A549 (cell line): Measurements from ENCODE around the gene ARF1. TPM values are rescaled to one million over a fixed set of nuclear protein-coding genes. Genes with fewer than 3 reads are reported as not detected.

Source experiments
- ATAC-seq, 2 experiments: fragments of 200-7000 bp in 1 of 2; fragments of >200 bp in 1 of 2; cut with Nextera tagmentation in 1 of 2; cut with Tn5 transposase in 1 of 2; 3 replicates each; pipeline versions ENCODE4 v1.8.0 to v1.9.1; 2018 to 2020; ENCODE audit warnings: mild to moderate bottlenecking in 1 of 2, moderate library complexity in 1 of 2
- CTCF ChIA-PET: fragments of 300-600 bp; sonication (Branson Sonifier 250); formaldehyde crosslinking; extraction: SDS; loops from one replicate; lab custom pipeline; 2021; ENCODE audit warnings: antibody characterized with exemption, inconsistent platforms; lab: Yijun Ruan, JAX
- POLR2A ChIA-PET: fragments of 350-600 bp; formaldehyde crosslinking; extraction: SDS; loops from one replicate; lab custom pipeline; 2021; ENCODE audit warnings: antibody characterized with exemption, inconsistent platforms; lab: Yijun Ruan, JAX
- DNase-seq, 2 experiments: peaks; one replicate each; pipeline versions ENCODE4 v3.0.0 to v3.0.0-alpha.2; 2011 to 2016; ENCODE audit warnings: low read depth in 1 of 2, low spot score in 1 of 2
- FAIRE-seq: peaks from 2 replicates; lab custom pipeline; 2011; peaks lifted over from hg19 to GRCh38; lab: Jason Lieb, UNC
- H3K27ac ChIP-seq, 2 experiments: fragments of >200 bp; sonication (Bioruptor Twin); formaldehyde crosslinking; 3 replicates each; pipeline ENCODE4 v1.5.1; 2016 to 2017
- H3K4me1 ChIP-seq: fragments of >200 bp; sonication (Bioruptor Twin); formaldehyde crosslinking; 3 replicates; pipeline ENCODE4 v1.6.1; 2016
- H3K4me2 ChIP-seq: fragments of >200 bp; sonication (Bioruptor Twin); formaldehyde crosslinking; 3 replicates; pipeline ENCODE4 v1.6.1; 2016
- H3K4me3 ChIP-seq: fragments of >200 bp; sonication (Bioruptor Twin); formaldehyde crosslinking; 3 replicates; pipeline ENCODE4 v1.5.1; 2016
- H3K9me3 ChIP-seq: fragments of >200 bp; sonication (Bioruptor Twin); formaldehyde crosslinking; 3 replicates; pipeline ENCODE4 v1.6.1; 2016
- ATOH8 ChIP-seq: fragments of 250-450 bp; sonication (Bioruptor Pico); IDR thresholded peaks from 2 replicates; pipeline ENCODE4 v1.5.0; 2020; ENCODE audit warnings: low read depth, mild to moderate bottlenecking, moderate library complexity
- BCL3 ChIP-seq: fragments of >200 bp; sonication (Bioruptor Twin); formaldehyde crosslinking; IDR thresholded peaks from 3 replicates; pipeline ENCODE4 v1.6.1; 2016
- CBX2 ChIP-seq: fragments of 200-600 bp; sonication (generic); IDR thresholded peaks from 2 replicates; pipeline ENCODE4 v1.6.1; 2016; ENCODE audit warnings: low read depth, mild to moderate bottlenecking, borderline replicate concordance
- CBX8 ChIP-seq: fragments of 200-600 bp; sonication (generic); IDR thresholded peaks from 2 replicates; pipeline ENCODE4 v1.6.1; 2016
- CHD2 ChIP-seq: fragments of 150-350 bp; IDR thresholded peaks from 2 replicates; pipeline ENCODE4 v1.6.1; 2014; ENCODE audit warnings: low read length; ENCODE audit not compliant: partially characterized antibody
- CHD4 ChIP-seq: fragments of 200-600 bp; sonication (generic); IDR thresholded peaks from 2 replicates; pipeline ENCODE4 v1.6.1; 2016; ENCODE audit warnings: antibody characterized with exemption, mild to moderate bottlenecking, borderline replicate concordance
- CTCF ChIP-seq: fragments of >200 bp; sonication (Bioruptor Twin); formaldehyde crosslinking; IDR thresholded peaks from 3 replicates; pipeline ENCODE4 v1.5.1; 2016
- EHF ChIP-seq: fragments of 250-450 bp; sonication (Bioruptor Pico); IDR thresholded peaks from 2 replicates; pipeline ENCODE4 v1.5.0; 2020; ENCODE audit warnings: mild to moderate bottlenecking
- ELK1 ChIP-seq: fragments of 150-350 bp; IDR thresholded peaks from 2 replicates; pipeline ENCODE4 v1.6.1; 2014; ENCODE audit warnings: low read depth, mild to moderate bottlenecking, low read length
- HDAC2 ChIP-seq: fragments of 200-600 bp; sonication (generic); IDR thresholded peaks from 2 replicates; pipeline ENCODE4 v1.6.1; 2016
- HOXA7 ChIP-seq: fragments of 250-450 bp; sonication (Bioruptor Pico); IDR thresholded peaks from 2 replicates; pipeline ENCODE4 v1.5.0; 2020; ENCODE audit warnings: mild to moderate bottlenecking, moderate library complexity
- HOXB13 ChIP-seq: fragments of 250-450 bp; sonication (Bioruptor Pico); IDR thresholded peaks from 2 replicates; pipeline ENCODE4 v1.5.0; 2020; ENCODE audit warnings: low read depth, mild to moderate bottlenecking, moderate library complexity
- HOXB5 ChIP-seq: fragments of 250-450 bp; sonication (Bioruptor Pico); IDR thresholded peaks from 2 replicates; pipeline ENCODE4 v1.5.0; 2020; ENCODE audit warnings: mild to moderate bottlenecking, moderate library complexity
- MAFK ChIP-seq: fragments of 450-650 bp; IDR thresholded peaks from 2 replicates; pipeline ENCODE4 v1.6.1; 2014; ENCODE audit not compliant: partially characterized antibody
- NR3C1 ChIP-seq: fragments of >200 bp; sonication (Bioruptor Twin); formaldehyde crosslinking; IDR thresholded peaks from 3 replicates; pipeline ENCODE4 v1.6.1; 2017
- REST ChIP-seq: fragments of 200-600 bp; sonication (generic); IDR thresholded peaks from 2 replicates; pipeline ENCODE4 v1.6.1; 2016; ENCODE audit warnings: antibody characterized with exemption, mild to moderate bottlenecking, moderate library complexity
- SMC3 ChIP-seq: fragments of >200 bp; sonication (Bioruptor Twin); formaldehyde crosslinking; IDR thresholded peaks from 3 replicates; pipeline ENCODE4 v1.6.1; 2018; ENCODE audit warnings: inconsistent platforms
- USF2 ChIP-seq: fragments of 450-650 bp; IDR thresholded peaks from 2 replicates; pipeline ENCODE4 v1.6.1; 2014; ENCODE audit warnings: antibody characterized with exemption
- WGBS: methylation state at CpG from one replicate; pipeline ENCODE4 v1.1.6; 2017; ENCODE audit errors: missing lambda C conversion rate; 5-methylcytosine and 5-hydroxymethylcytosine counted together
- polyA plus RNA-seq, 4 experiments: library from polyadenylated mRNA; depleted of rRNA in 3 of 4; stranded (reverse); fragments of >200 nt; fragmentation: RNase III in 1 of 4; extraction: RNeasy Plus Mini Kit Qiagen cat#74134 plus additional on column Dnase treatment in 1 of 4; gene quantifications; 2 replicates in 3 of 4; 3 replicates in 1 of 4; pipeline ENCODE4 v1.2.3, GENCODE V29; 2011 to 2017

Gene ARF1
- polyA plus RNA-seq, 2 of the 4 experiments (the other 2 are of a cell fraction) = 297 to 376 TPM

- Histone ChIP-seq H3K4me3 (no peak overlapping the region), H3K27ac (no peak overlapping the region), H3K4me2 (no peak overlapping the region), H3K4me1 (no peaks in the 10 kb centered on the region), H3K9me3 (no peaks in the 10 kb centered on the region)
- no peak for FAIRE-seq
- ChIA-PET CTCF (interaction anchor here (1.4 to 5.2 kb wide), 9 partner anchors 9 to 384 kb away, joined by 3 to 48 read pairs (median 22); partner anchors contain the start of genes IBA57 and MRPL55), POLR2A (no interaction called here)
- TF ChIP-seq REST (no peak), ELK1 (no peak), CBX8 (no peak), MAFK (no peak), CHD2 (no peak), HOXB13 (CRISPR knock-in tag) (no peak)
- no peak for ATAC-seq
- no peak for DNase-seq
- WGBS = 48% methylated on average over 2 of the region's 2 CpGs
These were observed 49.3 kb downstream of the ARF1 start for GRCh38 chr1:228131766-228132165.

- no peak overlapping the region for H3K4me3 ChIP-seq
- CTCF ChIA-PET = interaction anchor here (1.0 to 1.5 kb wide), 4 partner anchors 9 to 323 kb away, joined by 3 to 4 read pairs (median 4); partner anchors contain the start of gene IBA57
- H3K9me3 ChIP-seq = no peaks in the 10 kb centered on the region
- FAIRE-seq (no peak), DNase-seq (no peak), ATAC-seq (no peak)
- WGBS = 61% methylated on average over 12 of the region's 12 CpGs
- no peak overlapping the region for H3K27ac ChIP-seq
- H3K4me1 ChIP-seq = no peaks in the 10 kb centered on the region
- no peak overlapping the region for H3K4me2 ChIP-seq
- POLR2A ChIA-PET = no interaction called here
- TF ChIP-seq CBX8 (no peak), HOXB13 (CRISPR knock-in tag) (no peak), MAFK (no peak), HOXB5 (CRISPR knock-in tag) (no peak), HDAC2 (no peak), ATOH8 (CRISPR knock-in tag) (no peak), CHD4 (no peak), NR3C1 (no peak)
These were observed 52.1 kb downstream of the ARF1 start for GRCh38 chr1:228134591-228134990.

- ATAC-seq = no peak
- Histone ChIP-seq H3K4me3 (no peak overlapping the region), H3K27ac (no peak overlapping the region), H3K9me3 (no peaks in the 10 kb centered on the region), H3K4me2 (no peak overlapping the region), H3K4me1 (peaks cover 10% of the 10 kb centered on the region)
- POLR2A ChIA-PET = interaction anchor here (0.6 kb wide), 1 partner anchor 270 kb away, joined by 7 read pairs; the partner anchor contains the start of gene TRIM11
- WGBS = 6% methylated on average over 1 of the region's 1 CpG
- CTCF ChIA-PET = interaction anchor here (0.5 to 1.3 kb wide), 4 partner anchors 10 to 655 kb away, joined by 3 to 5 read pairs (median 4); partner anchors contain the start of gene IBA57
- no peak for FAIRE-seq
- DNase-seq = no peak
- TF ChIP-seq CTCF (no peak), CBX2 (no peak), HOXA7 (CRISPR knock-in tag) (no peak), SMC3 (no peak), BCL3 (no peak), REST (no peak), USF2 (no peak), EHF (no peak)
These were observed 54.4 kb downstream of the ARF1 start for GRCh38 chr1:228136901-228137300.
